Spinal cord (tissue), 10 donors: ENCODE results near the gene ZSCAN9. TPM values are rescaled to one million over a fixed set of nuclear protein-coding genes. Genes with fewer than 3 reads are reported as not detected.

Experiments
- DNase-seq, 6 donors: peaks; one replicate each; pipeline versions ENCODE4 v3.0.0 to v3.0.0-alpha.2; 2013 to 2015; ENCODE audit warnings: low spot score in 6 of 6, low read depth in 4 of 6
- H3K27ac ChIP-seq: one replicate; pipeline ENCODE4 v1.5.1; 2013; ENCODE audit warnings: low read depth, low read length, control low read depth
- H3K27me3 ChIP-seq: one replicate; pipeline ENCODE4 v1.6.1; 2013; ENCODE audit warnings: low read length; ENCODE audit not compliant: control insufficient read depth, insufficient read depth
- H3K36me3 ChIP-seq: one replicate; pipeline ENCODE4 v1.6.1; 2013; ENCODE audit warnings: low read length; ENCODE audit not compliant: control insufficient read depth, insufficient read depth
- H3K4me1 ChIP-seq: one replicate; pipeline ENCODE4 v1.6.1; 2013; ENCODE audit warnings: low read length; ENCODE audit not compliant: control insufficient read depth, insufficient read depth
- H3K4me3 ChIP-seq: one replicate; pipeline ENCODE4 v1.5.1; 2013; ENCODE audit warnings: low read depth, low read length, control low read depth
- H3K9me3 ChIP-seq: one replicate; pipeline ENCODE4 v1.6.1; 2013; ENCODE audit warnings: low read length; ENCODE audit not compliant: control insufficient read depth, insufficient read depth
- WGBS: methylation state at CpG from one replicate; pipeline ENCODE4 v1.1.5; 2013; ENCODE audit warnings: missing lambda C conversion rate; ENCODE audit not compliant: insufficient coverage; 5-methylcytosine and 5-hydroxymethylcytosine counted together
- polyA plus RNA-seq, 2 donors: library from polyadenylated mRNA; unstranded; fragments of 120-200 nt; gene quantifications; one replicate each; pipeline ENCODE4 v1.2.1, GENCODE V29; 2013; ENCODE audit not compliant: insufficient read length in 2 of 2
- total RNA-seq, 2 donors: library from RNA; depleted of rRNA in 1 of 2; stranded (reverse); fragments of 120-200 nt in 1 of 2; fragments of >200 nt in 1 of 2; gene quantifications; one replicate each; pipeline versions ENCODE4 v1.2.3 to v1.2.4, GENCODE V29; 2013 to 2014
- donor health status: healthy.

Gene ZSCAN9
- total and polyA plus RNA-seq, 4 donors = 16.6 to 28.7 (median 24.0) TPM

DNA sequence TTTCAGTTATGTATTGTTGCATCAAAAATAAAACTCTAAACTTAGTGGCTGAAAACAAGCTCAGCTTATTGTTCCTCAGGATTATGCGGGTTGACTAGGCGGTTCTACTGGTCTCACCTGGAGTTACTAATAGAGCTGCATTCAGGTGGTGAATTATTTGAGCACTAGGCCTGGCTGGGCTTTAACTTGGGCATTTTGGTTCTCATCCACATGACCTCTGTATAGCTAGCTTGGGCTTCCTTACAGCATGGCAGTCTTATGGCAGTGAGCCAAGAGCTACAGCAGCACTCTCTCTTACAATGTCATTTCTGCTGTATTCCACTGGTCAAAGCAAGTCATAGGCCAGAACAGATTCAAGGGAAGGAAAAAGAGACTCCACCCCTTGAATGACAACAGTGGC lies 57.9 kb downstream of the ZSCAN9 start:
- Histone ChIP-seq H3K27me3 (no peaks in the 10 kb centered on the region), H3K4me3 (no peak overlapping the region), H3K4me1 (no peaks in the 10 kb centered on the region), H3K9me3 (no peaks in the 10 kb centered on the region), H3K36me3 (peaks cover 13% of the 10 kb centered on the region), H3K27ac (no peak overlapping the region)
- WGBS = 100% methylated on average over 2 of the region's 2 CpGs
- DNase-seq = no peak

Other genes with a start within 250 kb of the ZSCAN9 start
- gene ZNF165, start 144.7 kb upstream of the ZSCAN9 start, total RNA-seq = 1 to 10 TPM in 1 of 2 donors, under 1 TPM in 1; 0.99 to 1.7 TPM
- gene ZNF165, start 144.7 kb upstream of the ZSCAN9 start, polyA plus RNA-seq = 1 to 10 TPM; 1.6 to 1.9 TPM
- 1 to 10 TPM; 4.9 to 9.5 TPM for gene ZSCAN16, start 100.7 kb upstream of the ZSCAN9 start, total RNA-seq
- gene ZSCAN16, start 100.7 kb upstream of the ZSCAN9 start, polyA plus RNA-seq = 1 to 10 TPM; 7.6 to 8.6 TPM
- gene ZKSCAN8, start 83.4 kb upstream of the ZSCAN9 start, total RNA-seq = 10 to 100 TPM; 25.7 to 36.3 TPM
- gene ZKSCAN8, start 83.4 kb upstream of the ZSCAN9 start, polyA plus RNA-seq = 10 to 100 TPM; 22.0 to 28.2 TPM
- 10 to 100 TPM in 1 of 2 donors, 1 to 10 TPM in 1; 8.0 to 10.2 TPM for gene ZKSCAN4, start 27.0 kb downstream of the ZSCAN9 start, total RNA-seq
- gene ZKSCAN4, start 27.0 kb downstream of the ZSCAN9 start, polyA plus RNA-seq = 1 to 10 TPM; 7.7 TPM
- gene NKAPL, start 34.0 kb downstream of the ZSCAN9 start, total RNA-seq = 1 to 10 TPM; 1.8 to 3.3 TPM
- 1 to 10 TPM; 2.1 to 3.3 TPM for gene NKAPL, start 34.0 kb downstream of the ZSCAN9 start, polyA plus RNA-seq
- 10 to 100 TPM; 27.2 to 39.8 TPM for gene ZSCAN26, start 41.9 kb downstream of the ZSCAN9 start, total RNA-seq
- 10 to 100 TPM; 32.0 to 34.5 TPM for gene ZSCAN26, start 41.9 kb downstream of the ZSCAN9 start, polyA plus RNA-seq
- 10 to 100 TPM in 1 of 2 donors, 1 to 10 TPM in 1; 9.7 to 11.5 TPM for gene PGBD1, start 56.3 kb downstream of the ZSCAN9 start, total RNA-seq
- 10 to 100 TPM; 13.9 to 15.7 TPM for gene PGBD1, start 56.3 kb downstream of the ZSCAN9 start, polyA plus RNA-seq
- gene ZSCAN31, start 110.9 kb downstream of the ZSCAN9 start, total RNA-seq = 10 to 100 TPM; 17.4 to 19.9 TPM
- 10 to 100 TPM in 1 of 2 donors, 1 to 10 TPM in 1; 8.3 to 12.6 TPM for gene ZSCAN31, start 110.9 kb downstream of the ZSCAN9 start, polyA plus RNA-seq
- gene ZKSCAN3, start 124.7 kb downstream of the ZSCAN9 start, total RNA-seq = 10 to 100 TPM in 1 of 2 donors, 1 to 10 TPM in 1; 9.1 to 10.7 TPM
- gene ZKSCAN3, start 124.7 kb downstream of the ZSCAN9 start, polyA plus RNA-seq = 1 to 10 TPM; 6.4 to 8.4 TPM
- 10 to 100 TPM; 11.8 to 12.9 TPM for gene ZSCAN12, start 174.5 kb downstream of the ZSCAN9 start, total RNA-seq
- gene ZSCAN12, start 174.5 kb downstream of the ZSCAN9 start, polyA plus RNA-seq = 1 to 10 TPM; 7.5 to 8.5 TPM
- 1 to 10 TPM; 9.1 to 9.9 TPM for gene ZSCAN23, start 218.2 kb downstream of the ZSCAN9 start, total RNA-seq
- 1 to 10 TPM; 5.5 to 7.2 TPM for gene ZSCAN23, start 218.2 kb downstream of the ZSCAN9 start, polyA plus RNA-seq